Ovary (tissue), 9 donors: ENCODE results near the gene KCNK17. TPM values are rescaled to one million over a fixed set of nuclear protein-coding genes. Genes with fewer than 3 reads are reported as not detected.

Experiments used
- DNase-seq, 5 donors: peaks; one replicate each; pipeline ENCODE4 v3.0.0-alpha.2; 2019 to 2020
- H3K27ac ChIP-seq, 2 donors: fragments of 200-600 bp; one replicate each; pipeline versions ENCODE4 v1.5.1 to v1.8.0; 2019 to 2022
- H3K27me3 ChIP-seq: fragments of 200-600 bp; one replicate; pipeline ENCODE4 v1.8.0; 2022
- H3K36me3 ChIP-seq: fragments of 200-600 bp; sonication (generic); one replicate; pipeline ENCODE4 v1.5.1; 2019
- H3K4me1 ChIP-seq: one replicate; pipeline ENCODE4 v1.8.1; 2013; ENCODE audit warnings: mild to moderate bottlenecking, moderate library complexity; ENCODE audit not compliant: insufficient read depth
- H3K4me3 ChIP-seq: fragments of 200-600 bp; sonication (generic); one replicate; pipeline ENCODE4 v1.5.1; 2017
- H3K9me3 ChIP-seq, 2 donors: fragments of 200-600 bp in 1 of 2; sonication (generic) in 1 of 2; one replicate each; pipeline versions ENCODE4 v1.5.1 to v1.8.1; 2013 to 2019; ENCODE audit warnings: mild to moderate bottlenecking in 1 of 2, moderate library complexity in 1 of 2
- EP300 ChIP-seq: sonication (generic); formaldehyde crosslinking; IDR thresholded peaks from one replicate; pipeline ENCODE4 v1.6.1; 2017; ENCODE audit warnings: antibody characterized with exemption
- POLR2A ChIP-seq: fragments of 450-650 bp; IDR thresholded peaks from one replicate; pipeline ENCODE4 v1.6.1; 2017; ENCODE audit warnings: antibody characterized with exemption, mild to moderate bottlenecking, moderate library complexity
- WGBS, 3 donors: extraction: QIAGEN DNeasy Blood & Tissue Kit in 1 of 3; methylation state at CpG; one replicate each; pipeline versions ENCODE4 v1.1.5 to v1.1.7; 2013 to 2017; 5-methylcytosine and 5-hydroxymethylcytosine counted together
- intact Hi-C, 4 donors: fragments of 100-400 bp; cut with DNase I; formaldehyde crosslinking; loops; one replicate each; pipeline versions ENCODE4 v1.11.0 to v1.15.1; 2022 to 2023
- polyA plus RNA-seq, 2 donors: library from polyadenylated mRNA; stranded (reverse); fragments of 200-250 nt in 1 of 2; fragments of 350-450 nt in 1 of 2; fragmentation: Illumina TruSeq in 1 of 2; extraction: RNeasy Lipid Tissue Mini Kit (QIAGEN cat#74804) in 1 of 2; gene quantifications; one replicate each; pipeline ENCODE4 v1.2.3, GENCODE V29; 2013 to 2014
- total RNA-seq, 7 donors: library from RNA; depleted of rRNA in 2 of 7; stranded (reverse); fragments of >200 nt in 2 of 7; fragmentation: NEBNext Ultra II Directional in 3 of 7; extraction: Animal tissue kit (Norgen Biotek cat#: 25700) in 3 of 7; gene quantifications; one replicate each; pipeline versions ENCODE4 v1.1.0 to v1.2.4, GENCODE V29; 2016 to 2023
- TF ChIP-seq, protein P1 (sequence below), 3 donors: fragments of 450-650 bp in 2 of 3; fragments of 200-600 bp in 1 of 3; IDR thresholded peaks; one replicate each; pipeline versions ENCODE4 v1.5.1 to v1.8.0; 2016 to 2022; ENCODE audit warnings: antibody characterized with exemption in 3 of 3, mild to moderate bottlenecking in 1 of 3
- donor health status: DM: no; HTN: no; CAD: no; lungs with moderate emphysema.
- donor health status: DM: no; HTN: no; CAD: no.
- donor health status: Bipolar disorder and iron deficiency.
- donor health status: DM: yes; HTN: yes; CAD: no.
- donor health status: DM: no; HTN: no; CAD: no.
- donor health status: DM: yes; HTN: yes; CAD: no.

KCNK17 gene
- total and polyA plus RNA-seq, 9 donors, result 0.08 to 1.0 (median 0.35) TPM; not detected in 5

GRCh38 chr6:39276379-39276995, 37.7 kb downstream of the KCNK17 start:
- Histone ChIP-seq H3K36me3 (no peaks in the 10 kb centered on the region), H3K27ac (no peak overlapping the region), H3K27me3 (no peaks in the 10 kb centered on the region), H3K4me1 (no peaks in the 10 kb centered on the region), H3K9me3 (no peaks in the 10 kb centered on the region), H3K4me3 (no peak overlapping the region)
- 67 to 84% (median 76%) methylated on average over 3 of the region's 3 CpGs for WGBS, 3 donors
- intact Hi-C loops, result no loop called here
- TF ChIP-seq POLR2A (no peak), EP300 (no peak)
- TF ChIP-seq, protein P1, sequence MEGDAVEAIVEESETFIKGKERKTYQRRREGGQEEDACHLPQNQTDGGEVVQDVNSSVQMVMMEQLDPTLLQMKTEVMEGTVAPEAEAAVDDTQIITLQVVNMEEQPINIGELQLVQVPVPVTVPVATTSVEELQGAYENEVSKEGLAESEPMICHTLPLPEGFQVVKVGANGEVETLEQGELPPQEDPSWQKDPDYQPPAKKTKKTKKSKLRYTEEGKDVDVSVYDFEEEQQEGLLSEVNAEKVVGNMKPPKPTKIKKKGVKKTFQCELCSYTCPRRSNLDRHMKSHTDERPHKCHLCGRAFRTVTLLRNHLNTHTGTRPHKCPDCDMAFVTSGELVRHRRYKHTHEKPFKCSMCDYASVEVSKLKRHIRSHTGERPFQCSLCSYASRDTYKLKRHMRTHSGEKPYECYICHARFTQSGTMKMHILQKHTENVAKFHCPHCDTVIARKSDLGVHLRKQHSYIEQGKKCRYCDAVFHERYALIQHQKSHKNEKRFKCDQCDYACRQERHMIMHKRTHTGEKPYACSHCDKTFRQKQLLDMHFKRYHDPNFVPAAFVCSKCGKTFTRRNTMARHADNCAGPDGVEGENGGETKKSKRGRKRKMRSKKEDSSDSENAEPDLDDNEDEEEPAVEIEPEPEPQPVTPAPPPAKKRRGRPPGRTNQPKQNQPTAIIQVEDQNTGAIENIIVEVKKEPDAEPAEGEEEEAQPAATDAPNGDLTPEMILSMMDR (IDR thresholded peaks at IDR 0.05), result no peak
- DNase-seq, result no peak

DNA sequence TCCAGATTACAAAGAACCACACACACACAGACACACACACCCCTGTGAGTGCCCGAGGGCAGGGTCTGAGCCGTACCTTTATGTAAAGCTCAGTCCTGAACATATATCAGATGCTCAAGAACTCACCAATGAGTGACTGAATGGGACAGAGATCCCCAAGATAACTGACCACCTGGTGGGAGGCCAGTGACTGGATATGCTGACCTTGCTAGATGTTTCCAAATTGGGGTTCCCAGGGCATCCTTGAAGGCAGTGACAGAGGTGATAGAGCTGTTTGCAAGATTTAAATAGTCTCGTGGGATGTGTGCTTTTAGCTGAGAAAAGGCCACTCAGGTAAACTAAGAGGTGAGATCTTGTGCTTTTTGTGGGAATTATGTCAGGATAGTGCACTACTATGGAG, 39.3 kb downstream of the KCNK17 start:
- 82 to 93% (median 85%) methylated on average over 3 of the region's 3 CpGs for WGBS, 3 donors
- Histone ChIP-seq H3K36me3 (no peaks in the 10 kb centered on the region), H3K4me1 (no peaks in the 10 kb centered on the region), H3K27me3 (no peaks in the 10 kb centered on the region), H3K27ac (no peak overlapping the region), H3K9me3 (no peaks in the 10 kb centered on the region), H3K4me3 (no peak overlapping the region)
- TF ChIP-seq POLR2A (no peak), EP300 (no peak)
- TF ChIP-seq, protein P1 (IDR thresholded peaks at IDR 0.05), result no peak
- intact Hi-C loops, result no loop called here
- DNase-seq, result no peak

DNA sequence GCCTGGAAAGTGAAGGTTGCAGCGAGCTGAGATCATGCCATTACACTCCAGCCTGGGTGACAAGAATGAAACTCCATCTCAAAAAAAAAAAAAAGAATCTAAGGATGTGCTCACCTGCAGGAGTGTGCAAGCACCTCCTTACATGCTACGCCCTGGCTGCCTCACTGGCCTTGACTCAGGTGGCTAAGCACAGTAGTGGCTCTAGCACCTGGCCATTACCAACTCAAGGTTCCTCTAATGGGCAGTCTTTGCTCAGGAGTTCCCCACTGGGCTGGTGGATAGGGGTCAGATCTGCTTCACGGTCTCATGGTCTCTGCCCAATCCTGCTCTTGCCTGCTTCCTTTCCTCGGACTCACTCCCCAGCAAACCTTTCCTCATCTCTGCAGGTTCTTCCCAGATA, 39.7 kb downstream of the KCNK17 start:
- Histone ChIP-seq H3K27ac (no peak overlapping the region), H3K9me3 (no peaks in the 10 kb centered on the region), H3K27me3 (no peaks in the 10 kb centered on the region), H3K4me3 (no peak overlapping the region), H3K36me3 (no peaks in the 10 kb centered on the region), H3K4me1 (no peaks in the 10 kb centered on the region)
- intact Hi-C loops, result no loop called here
- 65 to 70% (median 68%) methylated on average over 4 of the region's 4 CpGs for WGBS, 3 donors
- TF ChIP-seq EP300 (no peak), POLR2A (no peak)
- TF ChIP-seq, protein P1 (IDR thresholded peaks at IDR 0.05), result no peak
- no peak for DNase-seq

DNA sequence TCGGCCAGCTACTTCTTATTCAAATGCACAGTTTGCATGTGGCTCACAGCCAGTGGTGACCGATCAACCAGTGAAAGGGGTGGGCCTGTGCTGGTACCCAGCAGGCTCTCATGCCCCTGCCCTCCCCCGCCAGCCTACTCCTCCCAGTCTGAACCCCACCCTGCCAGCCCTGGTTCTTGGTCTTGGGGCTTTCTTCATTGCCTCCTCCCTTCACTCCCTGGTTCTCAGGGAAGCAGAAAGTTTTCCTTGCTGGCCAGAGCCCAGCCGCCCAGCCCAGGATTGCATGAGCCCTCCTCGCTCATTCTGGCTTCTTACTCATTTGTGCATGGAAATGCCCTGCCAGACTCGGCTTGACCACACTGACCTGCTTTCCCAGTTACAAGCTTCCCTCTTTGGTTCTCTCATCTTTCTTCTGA, 40.8 kb downstream of the KCNK17 start:
- WGBS, 3 donors, result 57 to 71% (median 63%) methylated on average over 6 of the region's 6 CpGs
- no peaks in the 10 kb centered on the region for H3K9me3 ChIP-seq
- no peaks in the 10 kb centered on the region for H3K36me3 ChIP-seq

More for the DNA sequence above, 40.8 kb downstream of the KCNK17 start:
- H3K4me3 ChIP-seq, result no peak overlapping the region
- no peak for DNase-seq
- TF ChIP-seq, protein P1 (IDR thresholded peaks at IDR 0.05), result no peak
- TF ChIP-seq POLR2A (no peak), EP300 (no peak)
- no peaks in the 10 kb centered on the region for H3K27me3 ChIP-seq
- intact Hi-C loops, result no loop called here
- no peaks in the 10 kb centered on the region for H3K4me1 ChIP-seq
- H3K27ac ChIP-seq, result no peak overlapping the region
